ENCODE data around the gene CBLC.

DNA sequence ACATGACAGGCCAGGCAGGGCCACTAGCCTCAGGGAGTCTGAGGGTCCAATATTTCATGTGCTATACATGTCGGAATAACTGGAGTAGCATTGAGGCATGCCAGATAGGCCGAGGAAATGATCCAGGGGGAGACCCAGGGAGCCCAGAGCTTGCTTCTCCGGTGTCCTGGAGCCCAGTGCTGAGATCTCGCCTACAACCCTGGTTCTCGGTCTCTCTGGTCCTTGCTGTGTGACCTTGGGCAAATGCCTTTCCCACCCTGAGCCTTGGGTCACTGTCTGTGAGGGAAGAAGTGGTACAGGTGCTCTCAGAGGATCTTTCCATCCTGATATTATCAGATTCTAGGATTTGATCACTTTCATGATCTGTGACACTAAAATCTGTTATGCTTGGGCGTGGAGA is 11.3 kb downstream of the CBLC start:
- TF ChIP-seq, protein P1, sequence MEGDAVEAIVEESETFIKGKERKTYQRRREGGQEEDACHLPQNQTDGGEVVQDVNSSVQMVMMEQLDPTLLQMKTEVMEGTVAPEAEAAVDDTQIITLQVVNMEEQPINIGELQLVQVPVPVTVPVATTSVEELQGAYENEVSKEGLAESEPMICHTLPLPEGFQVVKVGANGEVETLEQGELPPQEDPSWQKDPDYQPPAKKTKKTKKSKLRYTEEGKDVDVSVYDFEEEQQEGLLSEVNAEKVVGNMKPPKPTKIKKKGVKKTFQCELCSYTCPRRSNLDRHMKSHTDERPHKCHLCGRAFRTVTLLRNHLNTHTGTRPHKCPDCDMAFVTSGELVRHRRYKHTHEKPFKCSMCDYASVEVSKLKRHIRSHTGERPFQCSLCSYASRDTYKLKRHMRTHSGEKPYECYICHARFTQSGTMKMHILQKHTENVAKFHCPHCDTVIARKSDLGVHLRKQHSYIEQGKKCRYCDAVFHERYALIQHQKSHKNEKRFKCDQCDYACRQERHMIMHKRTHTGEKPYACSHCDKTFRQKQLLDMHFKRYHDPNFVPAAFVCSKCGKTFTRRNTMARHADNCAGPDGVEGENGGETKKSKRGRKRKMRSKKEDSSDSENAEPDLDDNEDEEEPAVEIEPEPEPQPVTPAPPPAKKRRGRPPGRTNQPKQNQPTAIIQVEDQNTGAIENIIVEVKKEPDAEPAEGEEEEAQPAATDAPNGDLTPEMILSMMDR (conservative IDR thresholded peaks at IDR 0.05): no peak
- no peak for TF ChIP-seq EZH2 (IDR thresholded peaks at IDR 0.05; ENCODE audit: low read depth)

All from PC-9 (cell line).